Breast epithelium (tissue), 3 donors: ENCODE results near the gene CFAP97D2.

Source experiments
- POLR2A ChIP-seq: fragments of 450-650 bp; IDR thresholded peaks from one replicate; pipeline ENCODE4 v1.6.1; 2016; ENCODE audit warnings: antibody characterized with exemption, mild to moderate bottlenecking, moderate library complexity
- POLR2AphosphoS5 ChIP-seq, 3 donors: sonication (generic); formaldehyde crosslinking; IDR thresholded peaks; one replicate each; pipeline ENCODE4 v1.6.1; 2017; ENCODE audit warnings: antibody characterized with exemption in 3 of 3
- TF ChIP-seq, protein P1 (sequence below), 3 donors: fragments of 450-650 bp; IDR thresholded peaks; one replicate each; pipeline ENCODE4 v1.5.1; 2016 to 2017; ENCODE audit warnings: antibody characterized with exemption in 3 of 3, mild to moderate bottlenecking in 3 of 3, moderate library complexity in 3 of 3

DNA sequence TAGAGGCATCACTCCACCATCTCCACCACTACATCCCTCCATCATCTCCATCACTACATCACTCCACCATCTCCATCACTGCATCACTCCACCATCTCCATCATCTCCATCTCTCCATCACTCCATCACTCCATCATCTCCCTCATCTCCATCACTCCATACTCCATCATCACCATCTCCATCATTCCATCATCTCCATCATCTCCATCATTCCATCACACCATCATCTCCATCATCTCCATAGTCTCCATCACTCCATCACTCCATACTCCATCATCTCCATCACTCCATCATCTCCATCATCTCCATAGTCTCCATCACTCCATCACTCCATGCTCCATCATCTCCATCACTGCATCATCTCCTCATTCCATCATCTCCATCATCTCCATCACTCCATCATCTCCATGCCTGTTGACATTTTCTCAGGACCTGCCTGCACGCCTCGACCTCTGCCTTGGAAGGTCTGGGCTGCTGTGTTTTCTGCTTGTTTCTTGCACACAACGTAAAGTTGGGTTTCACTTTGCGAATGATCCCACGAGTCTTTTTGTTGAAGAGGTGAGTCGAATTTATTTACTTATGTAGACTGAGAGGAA is 25.5 kb upstream of the CFAP97D2 start:
- TF ChIP-seq, protein P1, sequence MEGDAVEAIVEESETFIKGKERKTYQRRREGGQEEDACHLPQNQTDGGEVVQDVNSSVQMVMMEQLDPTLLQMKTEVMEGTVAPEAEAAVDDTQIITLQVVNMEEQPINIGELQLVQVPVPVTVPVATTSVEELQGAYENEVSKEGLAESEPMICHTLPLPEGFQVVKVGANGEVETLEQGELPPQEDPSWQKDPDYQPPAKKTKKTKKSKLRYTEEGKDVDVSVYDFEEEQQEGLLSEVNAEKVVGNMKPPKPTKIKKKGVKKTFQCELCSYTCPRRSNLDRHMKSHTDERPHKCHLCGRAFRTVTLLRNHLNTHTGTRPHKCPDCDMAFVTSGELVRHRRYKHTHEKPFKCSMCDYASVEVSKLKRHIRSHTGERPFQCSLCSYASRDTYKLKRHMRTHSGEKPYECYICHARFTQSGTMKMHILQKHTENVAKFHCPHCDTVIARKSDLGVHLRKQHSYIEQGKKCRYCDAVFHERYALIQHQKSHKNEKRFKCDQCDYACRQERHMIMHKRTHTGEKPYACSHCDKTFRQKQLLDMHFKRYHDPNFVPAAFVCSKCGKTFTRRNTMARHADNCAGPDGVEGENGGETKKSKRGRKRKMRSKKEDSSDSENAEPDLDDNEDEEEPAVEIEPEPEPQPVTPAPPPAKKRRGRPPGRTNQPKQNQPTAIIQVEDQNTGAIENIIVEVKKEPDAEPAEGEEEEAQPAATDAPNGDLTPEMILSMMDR (IDR thresholded peaks at IDR 0.05): no peak
- no peak for TF ChIP-seq POLR2AphosphoS5 (IDR thresholded peaks at IDR 0.05)
- TF ChIP-seq POLR2A: no peak
